Caco-2 (cell line): Measurements from ENCODE around the gene PGAP3. TPM values are rescaled to one million over a fixed set of nuclear protein-coding genes. Genes with fewer than 3 reads are reported as not detected.

Experiments
- BruUV-seq: library from RNA; stranded (reverse); fragments of 400-500 nt; replicated peaks from 2 replicates; lab custom pipeline; 2021; lab: Mats Ljungman, UMichigan
- CTCF ChIA-PET: fragments of 300-600 bp; sonication (Branson Sonifier 250); formaldehyde crosslinking; loops from one replicate; lab custom pipeline; 2022; ENCODE audit warnings: antibody characterized with exemption; lab: Charles Lee
- POLR2A ChIA-PET: fragments of 300-600 bp; sonication (Branson Sonifier 250); formaldehyde crosslinking; loops from one replicate; lab custom pipeline; 2022; ENCODE audit warnings: antibody characterized with exemption; lab: Charles Lee
- DNase-seq, 2 experiments: peaks; one replicate each; pipeline versions ENCODE4 v3.0.0 to v3.0.0-alpha.2; 2020 to 2022
- H3K27me3 ChIP-seq: replicated peaks from 2 replicates; pipeline ENCODE4 v1.6.0; 2011; ENCODE audit warnings: low read length; ENCODE audit not compliant: control insufficient read depth, insufficient read depth
- H3K36me3 ChIP-seq: 2 replicates; pipeline ENCODE4 v1.5.1; 2011; ENCODE audit warnings: low read length; ENCODE audit not compliant: control insufficient read depth, insufficient read depth
- H3K4me1 ChIP-seq: fragments of 250-450 bp; sonication (Bioruptor Pico); 2 replicates; pipeline ENCODE4 v1.5.1; 2020; ENCODE audit warnings: mild to moderate bottlenecking
- H3K4me3 ChIP-seq: 2 replicates; pipeline ENCODE4 v1.5.1; 2011; ENCODE audit warnings: low read depth, mild to moderate bottlenecking, control low read depth, low read length
- H3K9me3 ChIP-seq: fragments of 250-450 bp; sonication (Bioruptor Pico); 2 replicates; pipeline ENCODE4 v1.5.1; 2020; ENCODE audit warnings: mild to moderate bottlenecking, moderate library complexity
- H3K27ac Mint-ChIP-seq: one replicate; pipeline ENCODE4 v1.8.0; 2022; ENCODE audit warnings: mixed read lengths; ENCODE audit not compliant: unreplicated experiment
- H3K27me3 Mint-ChIP-seq: one replicate; pipeline ENCODE4 v1.8.0; 2022; ENCODE audit warnings: mixed read lengths; ENCODE audit not compliant: insufficient read depth, unreplicated experiment
- H3K36me3 Mint-ChIP-seq: one replicate; pipeline ENCODE4 v1.8.0; 2022; ENCODE audit warnings: mild to moderate bottlenecking, mixed read lengths; ENCODE audit not compliant: insufficient read depth, unreplicated experiment
- H3K4me1 Mint-ChIP-seq: one replicate; pipeline ENCODE4 v1.8.0; 2022; ENCODE audit warnings: low read depth, mixed read lengths; ENCODE audit not compliant: unreplicated experiment
- H3K4me3 Mint-ChIP-seq: one replicate; pipeline ENCODE4 v1.8.0; 2022; ENCODE audit warnings: mild to moderate bottlenecking, moderate library complexity, mixed read lengths; ENCODE audit not compliant: unreplicated experiment
- H3K9me3 Mint-ChIP-seq: one replicate; pipeline ENCODE4 v1.8.0; 2022; ENCODE audit warnings: mixed read lengths; ENCODE audit not compliant: unreplicated experiment
- intact Hi-C: fragments of 100-400 bp; cut with micrococcal nuclease; formaldehyde crosslinking; loops from one replicate; pipeline ENCODE4 v1.10.0; 2022; ENCODE audit not compliant: unreplicated experiment
- total RNA-seq: library from RNA; stranded (reverse); gene quantifications from 2 replicates; pipeline ENCODE4 v1.2.3, GENCODE V29; 2022
- TF ChIP-seq, protein P1 (sequence below), 2 experiments: fragments of 200-600 bp in 1 of 2; IDR thresholded peaks; 1 replicate in 1 of 2; 2 replicates in 1 of 2; pipeline versions ENCODE4 v1.5.1 to v1.8.0; 2011 to 2022; ENCODE audit warnings: antibody characterized with exemption in 1 of 2, control low read depth in 1 of 2, inconsistent platforms in 1 of 2, low read depth in 1 of 2, low read length in 1 of 2, mild to moderate bottlenecking in 1 of 2, moderate library complexity in 1 of 2; ENCODE audit not compliant: insufficient read depth in 1 of 2, severe bottlenecking in 1 of 2, unreplicated experiment in 1 of 2

The PGAP3 gene
- total RNA-seq, 1 experiment from 2014 or later = 14.7 TPM

DNA sequence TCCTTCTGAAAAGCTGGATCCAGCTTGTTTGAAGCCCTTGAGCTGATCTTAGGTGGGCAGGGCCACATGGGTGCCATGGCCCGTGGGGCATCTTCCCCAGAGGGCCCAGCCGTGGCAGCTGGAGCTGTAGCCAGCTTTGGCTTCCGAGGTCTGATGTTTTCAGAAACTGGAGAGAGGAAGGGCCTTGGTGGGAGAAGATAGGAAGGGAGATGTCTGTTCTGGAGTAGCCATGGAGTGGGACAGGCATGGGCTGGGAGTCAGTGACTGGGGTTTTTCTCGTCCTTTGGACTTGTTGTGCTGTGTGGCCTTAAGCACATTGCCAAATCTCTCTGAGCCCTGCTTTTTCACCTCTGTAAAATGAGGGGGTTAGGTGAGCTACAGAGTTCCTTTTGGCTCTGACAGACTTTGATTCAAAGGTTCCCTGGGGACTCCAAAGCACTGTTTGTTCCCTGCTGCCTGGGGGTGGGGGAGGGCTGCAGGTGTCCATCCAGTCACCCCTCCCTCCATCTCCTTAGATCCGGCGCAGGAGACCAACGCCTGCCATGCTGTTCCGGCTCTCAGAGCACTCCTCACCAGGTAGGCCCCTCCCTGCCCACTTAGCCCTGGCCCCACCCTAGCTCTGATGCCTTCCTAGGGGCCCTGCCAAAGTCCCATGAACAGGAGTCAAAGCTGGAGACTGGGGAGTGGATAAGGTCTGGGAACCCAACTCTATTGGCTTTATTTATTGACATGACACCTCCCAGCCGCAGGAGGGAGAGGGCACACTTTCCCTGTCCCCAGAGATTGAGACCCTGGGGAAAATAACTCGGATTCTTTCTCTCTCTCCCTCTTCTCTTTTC lies 59.0 kb downstream of the PGAP3 start:
- ChIA-PET CTCF (interaction anchor here (1.0 to 1.2 kb wide), 3 partner anchors 8 to 40 kb away, joined by 3 to 4 read pairs (median 4); partner anchors contain the start of gene STARD3), POLR2A (no interaction called here)
- Histone ChIP-seq H3K36me3 (no peaks in the 10 kb centered on the region), H3K27me3 (no peaks in the 10 kb centered on the region), H3K4me3 (no peak overlapping the region), H3K9me3 (no peaks in the 10 kb centered on the region), H3K4me1 (peaks cover under 1% of the 10 kb centered on the region; the same call in 1 of the 2 replicates)
- intact Hi-C loops = no loop called here
- H3K9me3 Mint-ChIP-seq = no peaks in the 10 kb centered on the region
- DNase-seq = no peak
- H3K4me1 Mint-ChIP-seq = peaks cover 12% of the 10 kb centered on the region
- H3K4me3 Mint-ChIP-seq = no peak overlapping the region
- H3K27me3 Mint-ChIP-seq = peaks cover 4% of the 10 kb centered on the region
- no TSS peak for BruUV-seq
- TF ChIP-seq, protein P1, sequence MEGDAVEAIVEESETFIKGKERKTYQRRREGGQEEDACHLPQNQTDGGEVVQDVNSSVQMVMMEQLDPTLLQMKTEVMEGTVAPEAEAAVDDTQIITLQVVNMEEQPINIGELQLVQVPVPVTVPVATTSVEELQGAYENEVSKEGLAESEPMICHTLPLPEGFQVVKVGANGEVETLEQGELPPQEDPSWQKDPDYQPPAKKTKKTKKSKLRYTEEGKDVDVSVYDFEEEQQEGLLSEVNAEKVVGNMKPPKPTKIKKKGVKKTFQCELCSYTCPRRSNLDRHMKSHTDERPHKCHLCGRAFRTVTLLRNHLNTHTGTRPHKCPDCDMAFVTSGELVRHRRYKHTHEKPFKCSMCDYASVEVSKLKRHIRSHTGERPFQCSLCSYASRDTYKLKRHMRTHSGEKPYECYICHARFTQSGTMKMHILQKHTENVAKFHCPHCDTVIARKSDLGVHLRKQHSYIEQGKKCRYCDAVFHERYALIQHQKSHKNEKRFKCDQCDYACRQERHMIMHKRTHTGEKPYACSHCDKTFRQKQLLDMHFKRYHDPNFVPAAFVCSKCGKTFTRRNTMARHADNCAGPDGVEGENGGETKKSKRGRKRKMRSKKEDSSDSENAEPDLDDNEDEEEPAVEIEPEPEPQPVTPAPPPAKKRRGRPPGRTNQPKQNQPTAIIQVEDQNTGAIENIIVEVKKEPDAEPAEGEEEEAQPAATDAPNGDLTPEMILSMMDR (IDR thresholded peaks at IDR 0.05; ENCODE audit: insufficient read depth in 1 of 2, low read depth in 1 of 2, low read length in 1 of 2, severe bottlenecking in 1 of 2, unreplicated experiment in 1 of 2) = no peak
- no peaks in the 10 kb centered on the region for H3K36me3 Mint-ChIP-seq
- H3K27ac Mint-ChIP-seq = no peak overlapping the region

DNA sequence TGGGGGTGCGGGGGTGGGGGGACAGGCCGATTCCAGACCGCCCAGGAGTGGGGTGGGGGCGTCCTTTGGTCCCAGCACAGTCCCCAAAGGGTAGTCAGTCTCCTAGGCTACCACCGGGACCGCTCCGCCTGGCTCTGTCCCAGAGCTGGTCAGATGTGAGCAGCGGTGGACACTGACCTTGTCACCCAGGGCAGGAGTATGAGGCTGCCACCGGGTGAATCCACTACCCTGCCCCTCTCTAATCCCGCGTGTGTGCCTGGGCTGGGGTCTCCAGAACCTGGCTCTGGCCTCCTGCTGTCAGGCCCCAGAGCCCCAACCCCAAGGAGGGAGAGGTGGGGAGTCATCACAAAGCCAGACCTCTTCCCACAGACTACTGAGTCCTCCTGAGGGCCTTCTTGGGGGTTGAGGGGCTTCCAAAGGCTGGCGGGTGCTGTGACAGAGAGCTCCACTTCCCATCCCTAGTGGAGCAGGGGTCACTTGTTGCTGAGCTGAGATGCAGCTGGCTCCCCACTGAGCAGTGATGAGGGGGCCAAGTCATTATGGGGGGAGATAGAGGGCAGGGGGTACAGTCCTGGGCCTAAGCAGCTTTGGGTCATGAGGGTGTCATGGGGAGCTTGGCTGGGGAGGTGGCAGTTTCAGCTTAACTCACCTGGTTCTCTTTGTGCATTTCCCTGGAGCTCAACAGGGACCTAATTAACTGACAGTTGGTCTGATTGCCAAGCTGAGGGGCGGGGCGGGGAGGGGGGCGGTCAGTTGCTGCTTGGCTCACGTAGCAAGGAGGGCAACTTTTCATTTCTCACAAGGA lies 59.9 kb downstream of the PGAP3 start:
- Mint-ChIP-seq H3K27ac (no peak overlapping the region), H3K36me3 (no peaks in the 10 kb centered on the region), H3K4me1 (peaks cover 12% of the 10 kb centered on the region), H3K4me3 (no peak overlapping the region), H3K9me3 (no peaks in the 10 kb centered on the region), H3K27me3 (peaks cover 4% of the 10 kb centered on the region)
- ChIA-PET POLR2A (no interaction called here), CTCF (interaction anchor here (0.5 to 1.2 kb wide), 6 partner anchors 9 to 85 kb away, joined by 3 to 6 read pairs (median 4); partner anchors contain the start of genes PGAP3 and STARD3)
- TF ChIP-seq, protein P1 (IDR thresholded peaks at IDR 0.05; ENCODE audit: insufficient read depth in 1 of 2, low read depth in 1 of 2, low read length in 1 of 2, severe bottlenecking in 1 of 2, unreplicated experiment in 1 of 2) = no peak
- Histone ChIP-seq H3K4me3 (no peak overlapping the region), H3K27me3 (no peaks in the 10 kb centered on the region), H3K4me1 (peaks cover 6% of the 10 kb centered on the region; the same call in 1 of the 2 replicates), H3K9me3 (no peaks in the 10 kb centered on the region), H3K36me3 (no peaks in the 10 kb centered on the region)
- no TSS peak for BruUV-seq
- intact Hi-C loops = no loop called here
- DNase-seq = no peak

DNA sequence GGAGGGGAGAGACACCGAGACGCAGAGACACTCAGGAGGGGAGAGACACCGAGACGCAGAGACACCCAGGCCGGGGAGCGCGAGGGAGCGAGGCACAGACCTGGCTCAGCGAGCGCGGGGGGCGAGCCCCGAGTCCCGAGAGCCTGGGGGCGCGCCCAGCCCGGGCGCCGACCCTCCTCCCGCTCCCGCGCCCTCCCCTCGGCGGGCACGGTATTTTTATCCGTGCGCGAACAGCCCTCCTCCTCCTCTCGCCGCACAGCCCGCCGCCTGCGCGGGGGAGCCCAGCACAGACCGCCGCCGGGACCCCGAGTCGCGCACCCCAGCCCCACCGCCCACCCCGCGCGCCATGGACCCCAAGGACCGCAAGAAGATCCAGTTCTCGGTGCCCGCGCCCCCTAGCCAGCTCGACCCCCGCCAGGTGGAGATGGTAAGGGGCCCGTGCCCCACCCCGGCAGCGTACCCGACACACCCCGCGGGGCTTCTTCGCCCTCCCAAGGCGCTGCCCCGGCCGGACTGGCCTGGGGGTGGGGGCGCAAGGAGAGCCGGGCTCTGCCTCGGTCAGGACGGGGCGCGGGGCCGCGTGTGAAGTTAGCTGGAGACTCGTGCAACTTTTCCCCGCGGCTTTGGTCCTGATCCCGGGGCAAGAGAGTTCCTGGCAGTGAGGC lies 60.7 kb downstream of the PGAP3 start:
- intact Hi-C loops = no loop called here
- no peaks in the 10 kb centered on the region for H3K9me3 Mint-ChIP-seq
- no peak overlapping the region for H3K27ac Mint-ChIP-seq
- peaks cover 4% of the 10 kb centered on the region for H3K27me3 Mint-ChIP-seq
- Histone ChIP-seq H3K9me3 (no peaks in the 10 kb centered on the region), H3K36me3 (no peaks in the 10 kb centered on the region), H3K4me3 (no peak overlapping the region), H3K27me3 (no peaks in the 10 kb centered on the region), H3K4me1 (peaks cover 9% of the 10 kb centered on the region; the same call in 1 of the 2 replicates)
- no TSS peak for BruUV-seq
- ChIA-PET POLR2A (no interaction called here), CTCF (interaction anchor here (0.6 to 1.2 kb wide), 5 partner anchors 9 to 129 kb away, joined by 3 to 6 read pairs (median 4); partner anchors contain the start of gene PGAP3)
- TF ChIP-seq, protein P1 (IDR thresholded peaks at IDR 0.05; ENCODE audit: insufficient read depth in 1 of 2, low read depth in 1 of 2, low read length in 1 of 2, severe bottlenecking in 1 of 2, unreplicated experiment in 1 of 2) = no peak
- H3K4me3 Mint-ChIP-seq = peak overlapping the region; percentile 32
- H3K4me1 Mint-ChIP-seq = peaks cover 12% of the 10 kb centered on the region
- no peak for DNase-seq
- no peaks in the 10 kb centered on the region for H3K36me3 Mint-ChIP-seq
